H7 (cell line): Measurements from ENCODE around the gene DPYD. TPM values are rescaled to one million over a fixed set of nuclear protein-coding genes. Genes with fewer than 3 reads are reported as not detected.

Experiments used
- DNase-seq: peaks from one replicate; pipeline ENCODE4 v3.0.0; 2012
- H3K27me3 ChIP-seq: 2 replicates; pipeline ENCODE4 v1.6.0; 2011; ENCODE audit warnings: mild to moderate bottlenecking, low read length; ENCODE audit not compliant: control insufficient read depth, insufficient read depth
- H3K36me3 ChIP-seq: replicated peaks from 2 replicates; pipeline ENCODE4 v1.5.1; 2011; ENCODE audit warnings: low read length; ENCODE audit not compliant: control insufficient read depth, insufficient read depth
- H3K4me3 ChIP-seq: 2 replicates; pipeline ENCODE4 v1.5.1; 2011; ENCODE audit warnings: low read depth, mild to moderate bottlenecking, control low read depth, low read length, moderate library complexity; ENCODE audit not compliant: insufficient read depth
- total RNA-seq: library from RNA; depleted of rRNA; stranded (reverse); fragments of >200 nt; shearing (Covaris generic); gene quantifications from 2 replicates; pipeline ENCODE4 v1.2.3, GENCODE V29; 2014; rRNA removed

Gene DPYD
- 0.59 and 0.63 TPM in 2 replicates for total RNA-seq

GRCh38 chr1:97920832-97921571 lies at the start of gene DPYD:
Gene DPYD, minus strand, starts transcription at chr1:97921034. Its CDS starts 112 bp downstream, at chr1:97920922.
- DNase-seq: peak; percentile 84
- Histone ChIP-seq H3K4me3 (peak within 1 kb of the TSS; percentile 56), H3K36me3 (no peaks in the 10 kb centered on the region), H3K27me3 (peaks cover 12% of the 10 kb centered on the region)

- H3K27me3 ChIP-seq: no peaks in the 10 kb centered on the region
- no peaks in the 10 kb centered on the region for H3K36me3 ChIP-seq
- DNase-seq: no peak
- no peak overlapping the region for H3K4me3 ChIP-seq
Measured at GRCh38 chr1:97960470-97960869, 39.6 kb upstream of the DPYD start.

- DNase-seq: no peak
- Histone ChIP-seq H3K36me3 (no peaks in the 10 kb centered on the region), H3K4me3 (no peak overlapping the region), H3K27me3 (no peaks in the 10 kb centered on the region)
Measured at GRCh38 chr1:97947695-97948094, 26.9 kb upstream of the DPYD start.

GRCh38 chr1:97943354-97943753 lies 22.5 kb upstream of the DPYD start:
- no peak for DNase-seq
- Histone ChIP-seq H3K27me3 (no peaks in the 10 kb centered on the region), H3K36me3 (no peaks in the 10 kb centered on the region), H3K4me3 (no peak overlapping the region)

- DNase-seq: no peak
- H3K27me3 ChIP-seq: no peaks in the 10 kb centered on the region
- H3K36me3 ChIP-seq: no peaks in the 10 kb centered on the region
- no peak overlapping the region for H3K4me3 ChIP-seq
Measured at GRCh38 chr1:97942161-97943123, 21.6 kb upstream of the DPYD start.

- Histone ChIP-seq H3K36me3 (no peaks in the 10 kb centered on the region), H3K27me3 (no peaks in the 10 kb centered on the region), H3K4me3 (no peak overlapping the region)
- no peak for DNase-seq
Measured at GRCh38 chr1:97938285-97938642, 17.4 kb upstream of the DPYD start.

- Histone ChIP-seq H3K27me3 (no peaks in the 10 kb centered on the region), H3K36me3 (no peaks in the 10 kb centered on the region), H3K4me3 (no peak overlapping the region)
- no peak for DNase-seq
Measured at GRCh38 chr1:97936976-97937375, 16.1 kb upstream of the DPYD start.

- Histone ChIP-seq H3K27me3 (no peaks in the 10 kb centered on the region), H3K36me3 (no peaks in the 10 kb centered on the region), H3K4me3 (no peak overlapping the region)
- DNase-seq: no peak
Measured at GRCh38 chr1:97934491-97934890, 13.7 kb upstream of the DPYD start.

- no peaks in the 10 kb centered on the region for H3K27me3 ChIP-seq
- H3K36me3 ChIP-seq: no peaks in the 10 kb centered on the region
- DNase-seq: no peak
- H3K4me3 ChIP-seq: no peak overlapping the region
Measured at GRCh38 chr1:97929874-97930851, 9.3 kb upstream of the DPYD start.

- Histone ChIP-seq H3K4me3 (no peak overlapping the region), H3K36me3 (no peaks in the 10 kb centered on the region), H3K27me3 (no peaks in the 10 kb centered on the region; the same call in 1 of the 2 replicates)
- no peak for DNase-seq
Measured at GRCh38 chr1:97926017-97926708, 5.3 kb upstream of the DPYD start.

- H3K27me3 ChIP-seq: peaks cover 3% of the 10 kb centered on the region
- no peak overlapping the region for H3K4me3 ChIP-seq
- H3K36me3 ChIP-seq: no peaks in the 10 kb centered on the region
- no peak for DNase-seq
Measured at GRCh38 chr1:97925151-97925550, 4.3 kb upstream of the DPYD start.

- DNase-seq: no peak
- no peaks in the 10 kb centered on the region for H3K36me3 ChIP-seq
- H3K4me3 ChIP-seq: no peak overlapping the region
- peaks cover 12% of the 10 kb centered on the region for H3K27me3 ChIP-seq
Measured at GRCh38 chr1:97923811-97924210, 3.0 kb upstream of the DPYD start.

- DNase-seq: no peak
- peak overlapping the region; percentile 56 for H3K4me3 ChIP-seq
- no peaks in the 10 kb centered on the region for H3K36me3 ChIP-seq
- peaks cover 12% of the 10 kb centered on the region for H3K27me3 ChIP-seq
Measured at GRCh38 chr1:97920276-97920831, 480 bp downstream of the DPYD start.
